Activated CD4-positive, alpha-beta T cell treated with anti-CD3 and anti-CD28 coated beads for 36 hours (primary cell): ENCODE measurements around the gene ZNF750. TPM values are rescaled to one million over a fixed set of nuclear protein-coding genes. Genes with fewer than 3 reads are reported as not detected.

ENCODE experiments used
- ATAC-seq: fragments of 200-7000 bp; cut with Tn5 transposase; one replicate; pipeline ENCODE4 v1.10.0; 2021; ENCODE audit warnings: mild to moderate bottlenecking, moderate library complexity
- CTCF ChIA-PET: fragments of 350-600 bp; sonication (Branson Sonifier 250); formaldehyde crosslinking; loops from one replicate; lab custom pipeline; 2021; ENCODE audit warnings: antibody characterized with exemption; lab: Charles Lee
- POLR2A ChIA-PET: fragments of 350-600 bp; sonication (Branson Sonifier 250); formaldehyde crosslinking; loops from one replicate; lab custom pipeline; 2021; ENCODE audit warnings: antibody characterized with exemption, inconsistent platforms; lab: Charles Lee
- DNase-seq: peaks from one replicate; pipeline ENCODE4 v3.0.0-alpha.2; 2020
- H3K27ac Mint-ChIP-seq: one replicate; pipeline ENCODE4 v1.8.0; 2021; ENCODE audit warnings: mixed read lengths
- H3K27me3 Mint-ChIP-seq: one replicate; pipeline ENCODE4 v1.8.0; 2021; ENCODE audit warnings: mixed read lengths
- H3K36me3 Mint-ChIP-seq: one replicate; pipeline ENCODE4 v1.8.0; 2021; ENCODE audit warnings: low read depth, mixed read lengths
- H3K4me1 Mint-ChIP-seq: one replicate; pipeline ENCODE4 v1.8.0; 2021; ENCODE audit warnings: mixed read lengths
- H3K4me3 Mint-ChIP-seq: one replicate; pipeline ENCODE4 v1.8.0; 2021; ENCODE audit warnings: mild to moderate bottlenecking, moderate library complexity, mixed read lengths
- H3K9me3 Mint-ChIP-seq: one replicate; pipeline ENCODE4 v1.8.0; 2021; ENCODE audit warnings: low read depth, mixed read lengths
- intact Hi-C, 2 experiments: fragments of 100-400 bp; cut with DNase I in 1 of 2; cut with micrococcal nuclease in 1 of 2; formaldehyde crosslinking; loops; one replicate each; pipeline versions ENCODE4 v1.14.2 to v1.15.1; 2022 to 2024; cut with DNase I, micrococcal nuclease
- total RNA-seq, 2 experiments: library from RNA; stranded (reverse); gene quantifications; one replicate each; pipeline ENCODE4 v1.2.3, GENCODE V29; 2021

Gene ZNF750
- total RNA-seq, 2 experiments from 2014 or later: not detected

DNA sequence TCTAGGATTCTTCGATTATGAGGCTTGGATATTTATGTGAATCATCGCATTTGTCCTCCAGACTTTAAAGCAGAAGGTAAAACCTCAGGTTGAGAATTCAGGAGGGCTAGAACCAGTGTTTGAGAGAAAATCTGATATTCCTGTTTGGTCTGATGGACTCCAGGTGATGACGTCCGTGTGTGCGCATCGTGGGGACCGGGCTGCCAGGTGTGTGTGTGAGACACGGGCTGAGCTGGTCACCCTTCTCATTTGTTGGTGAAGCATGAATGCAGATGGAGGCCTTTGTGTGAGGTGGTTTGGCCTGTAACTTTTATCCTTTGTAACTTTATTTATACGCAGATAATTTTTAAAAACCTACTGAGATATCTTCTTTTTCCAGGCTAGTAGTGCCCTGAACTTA is 42.8 kb downstream of the ZNF750 start:
- no peak for DNase-seq
- ATAC-seq: no peak
- intact Hi-C loops: no loop called here
- Mint-ChIP-seq H3K4me1 (no peaks in the 10 kb centered on the region), H3K4me3 (no peak overlapping the region), H3K27me3 (no peaks in the 10 kb centered on the region), H3K36me3 (peaks cover 21% of the 10 kb centered on the region), H3K9me3 (peaks cover 3% of the 10 kb centered on the region), H3K27ac (no peak overlapping the region)
- ChIA-PET POLR2A (no interaction called here), CTCF (interaction anchor here (0.5 kb wide), 1 partner anchor 83 kb away, joined by 3 read pairs; no protein-coding TSS in a partner anchor)

DNA sequence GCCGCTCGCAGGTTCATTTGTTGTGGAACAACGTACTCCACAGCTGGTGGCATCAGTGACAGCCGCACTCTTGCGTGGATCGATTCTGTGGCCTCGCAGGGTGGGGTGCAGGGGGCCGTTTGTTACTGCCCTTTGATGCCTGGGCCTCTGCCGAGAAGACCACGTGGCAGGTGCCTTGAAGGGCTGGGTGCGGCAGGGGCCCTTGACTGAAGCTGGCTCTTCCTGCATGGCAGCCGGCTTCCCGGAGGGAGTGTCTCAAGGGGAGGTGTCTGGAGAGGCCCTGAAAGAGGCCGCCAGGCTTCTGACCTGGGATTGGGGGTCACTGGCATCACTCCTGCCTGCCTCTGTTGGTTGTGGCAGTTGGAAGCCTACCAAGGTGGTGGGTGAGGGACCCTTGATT is 44.2 kb downstream of the ZNF750 start:
- Mint-ChIP-seq H3K9me3 (no peaks in the 10 kb centered on the region), H3K27ac (no peak overlapping the region), H3K4me1 (no peaks in the 10 kb centered on the region), H3K4me3 (no peak overlapping the region), H3K36me3 (peaks cover 16% of the 10 kb centered on the region), H3K27me3 (no peaks in the 10 kb centered on the region)
- POLR2A ChIA-PET: interaction anchor here (0.8 kb wide), 1 partner anchor 14 kb away, joined by 5 read pairs; no protein-coding TSS in a partner anchor
- CTCF ChIA-PET: no interaction called here
- no peak for ATAC-seq
- no peak for DNase-seq
- intact Hi-C loops: no loop called here

DNA sequence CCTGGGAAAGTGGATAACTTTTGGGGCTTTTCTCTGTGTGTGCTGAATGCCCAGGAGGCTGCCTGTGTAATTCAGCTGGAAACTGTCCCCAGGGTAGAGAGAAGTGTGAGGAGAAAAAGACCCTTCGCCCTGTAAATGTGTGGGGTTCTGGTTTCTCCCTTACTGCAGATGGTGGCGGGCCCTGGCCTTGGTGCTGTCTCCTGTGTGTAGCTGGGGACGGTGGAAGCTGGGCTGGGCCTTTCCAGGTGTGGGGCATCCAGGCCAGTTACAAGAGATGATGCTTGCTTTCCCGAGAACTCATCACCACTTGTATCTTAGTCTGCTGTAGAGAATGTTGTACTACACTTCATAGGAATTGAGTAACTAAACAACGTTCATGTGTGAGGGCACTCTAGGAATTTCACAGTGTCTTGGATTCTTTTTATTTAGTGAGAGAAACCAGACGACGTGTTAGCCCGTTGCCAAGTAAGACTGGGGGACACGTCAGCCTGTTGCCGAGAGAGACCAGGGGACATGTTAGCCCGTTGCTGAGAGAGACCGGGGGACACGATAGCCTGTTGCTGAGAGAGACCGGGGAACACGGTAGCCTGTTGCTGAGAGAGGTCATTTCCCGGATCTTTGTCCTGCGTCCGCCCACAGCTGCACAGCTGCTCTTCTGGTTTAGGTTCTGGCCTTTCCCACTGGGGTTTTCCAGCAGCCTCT is 44.9 kb downstream of the ZNF750 start:
- DNase-seq: no peak
- H3K36me3 Mint-ChIP-seq: peaks cover 12% of the 10 kb centered on the region

DNA sequence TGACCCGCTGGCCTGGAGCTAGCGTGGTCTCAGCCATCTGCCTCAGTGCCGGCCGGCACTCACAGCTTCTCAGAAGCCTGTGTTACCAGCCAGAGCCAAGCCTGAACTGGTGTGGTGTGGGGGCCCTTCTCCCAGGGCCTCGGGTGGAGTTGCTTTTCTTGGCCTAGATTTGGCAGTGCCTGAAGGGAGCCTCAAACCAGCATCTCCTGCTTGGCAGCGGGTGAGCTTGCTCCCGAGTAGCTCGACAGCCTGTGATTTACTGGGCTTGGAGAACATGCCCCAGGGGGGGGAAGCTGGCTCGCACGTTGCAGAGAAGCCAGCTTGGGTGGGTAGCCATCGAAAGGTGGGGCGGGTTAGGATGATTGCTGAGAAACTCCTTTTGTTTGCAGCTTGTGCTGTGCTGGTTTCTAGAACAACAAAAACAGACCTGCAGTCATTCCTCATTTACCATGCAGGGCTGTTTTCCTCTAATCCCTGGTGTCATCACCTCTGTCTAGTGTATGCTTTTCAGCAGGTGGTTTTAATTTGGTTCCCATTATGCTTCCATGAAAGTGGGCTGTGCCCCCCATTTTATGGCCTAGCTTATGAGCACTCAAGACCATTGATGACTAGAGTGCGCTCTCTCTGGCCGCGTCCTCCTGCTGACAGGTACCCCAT is 45.7 kb downstream of the ZNF750 start:
- intact Hi-C loops: no loop called here
- Mint-ChIP-seq H3K4me3 (no peak overlapping the region), H3K4me1 (no peaks in the 10 kb centered on the region), H3K9me3 (no peaks in the 10 kb centered on the region), H3K27ac (no peak overlapping the region), H3K27me3 (no peaks in the 10 kb centered on the region), H3K36me3 (peaks cover 9% of the 10 kb centered on the region)
- ATAC-seq: no peak
- ChIA-PET CTCF (no interaction called here), POLR2A (no interaction called here)
- DNase-seq: no peak

More for the DNA sequence above, 44.9 kb downstream of the ZNF750 start:
- Mint-ChIP-seq H3K4me1 (no peaks in the 10 kb centered on the region), H3K27ac (no peak overlapping the region), H3K9me3 (no peaks in the 10 kb centered on the region), H3K27me3 (no peaks in the 10 kb centered on the region), H3K4me3 (no peak overlapping the region)
- ChIA-PET CTCF (no interaction called here), POLR2A (no interaction called here)
- intact Hi-C loops: no loop called here
- no peak for ATAC-seq

- CTCF ChIA-PET: no interaction called here
- peaks cover 6% of the 10 kb centered on the region for H3K36me3 Mint-ChIP-seq
- ATAC-seq (no peak), DNase-seq (no peak)
- H3K27me3 Mint-ChIP-seq: no peaks in the 10 kb centered on the region
- no peaks in the 10 kb centered on the region for H3K4me1 Mint-ChIP-seq
- no peaks in the 10 kb centered on the region for H3K9me3 Mint-ChIP-seq
- H3K27ac Mint-ChIP-seq: no peak overlapping the region
- intact Hi-C loops: no loop called here
- no peak overlapping the region for H3K4me3 Mint-ChIP-seq
- POLR2A ChIA-PET: no interaction called here
These were observed 48.3 kb downstream of the ZNF750 start for GRCh38 chr17:82791532-82791931.

DNA sequence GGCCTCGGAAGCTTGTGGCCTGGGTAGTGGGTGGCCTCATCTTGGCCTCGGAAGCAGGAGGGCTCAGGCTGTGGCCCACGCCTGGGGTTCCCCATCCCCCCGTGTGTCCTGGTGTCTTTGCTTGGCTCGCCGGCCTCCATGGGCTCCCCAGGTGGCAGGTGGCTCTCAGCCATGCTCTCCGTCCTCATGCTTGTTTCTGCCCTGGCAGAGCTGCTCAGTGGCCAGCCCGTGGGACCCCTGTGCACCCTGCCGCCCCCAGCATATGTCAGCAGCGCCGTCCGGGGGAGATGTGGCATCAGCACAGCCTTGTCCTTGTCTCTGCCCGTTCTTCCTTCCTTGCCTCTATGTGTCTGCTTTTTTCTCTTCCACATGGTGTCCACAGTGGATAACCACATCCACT is 49.4 kb downstream of the ZNF750 start:
- ATAC-seq (no peak), DNase-seq (no peak)
- POLR2A ChIA-PET: no interaction called here
- Mint-ChIP-seq H3K27ac (no peak overlapping the region), H3K36me3 (peaks cover 6% of the 10 kb centered on the region), H3K4me3 (no peak overlapping the region), H3K27me3 (no peaks in the 10 kb centered on the region), H3K9me3 (no peaks in the 10 kb centered on the region), H3K4me1 (no peaks in the 10 kb centered on the region)
- intact Hi-C loops: no loop called here
- CTCF ChIA-PET: no interaction called here

DNA sequence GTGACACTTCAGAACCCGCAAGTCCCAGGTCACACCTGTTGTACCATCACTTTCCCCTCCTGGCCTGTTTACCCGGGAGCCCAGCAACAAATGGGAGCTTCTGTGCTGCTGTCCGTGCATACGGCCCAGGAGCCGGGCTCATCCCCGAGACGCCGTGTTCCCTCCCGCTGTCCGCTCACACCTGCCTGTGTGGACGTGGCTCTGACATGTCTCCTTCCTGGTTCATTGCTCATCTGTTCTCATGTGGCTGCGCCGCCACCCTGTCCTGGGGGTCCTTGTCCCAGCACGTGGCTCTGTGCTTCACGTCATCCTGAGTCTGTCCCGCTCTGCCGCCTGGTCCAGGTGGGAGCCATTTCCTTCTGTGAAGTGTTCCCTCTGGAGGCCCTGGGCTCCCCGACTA is 50.0 kb downstream of the ZNF750 start:
- Mint-ChIP-seq H3K27ac (no peak overlapping the region), H3K27me3 (no peaks in the 10 kb centered on the region), H3K9me3 (no peaks in the 10 kb centered on the region), H3K4me3 (no peak overlapping the region), H3K4me1 (no peaks in the 10 kb centered on the region), H3K36me3 (peaks cover 6% of the 10 kb centered on the region)
- ChIA-PET CTCF (interaction anchor here (0.7 kb wide), 1 partner anchor 407 kb away, joined by 3 read pairs; no protein-coding TSS in a partner anchor), POLR2A (no interaction called here)
- DNase-seq (no peak), ATAC-seq (no peak)
- intact Hi-C loops: no loop called here

DNA sequence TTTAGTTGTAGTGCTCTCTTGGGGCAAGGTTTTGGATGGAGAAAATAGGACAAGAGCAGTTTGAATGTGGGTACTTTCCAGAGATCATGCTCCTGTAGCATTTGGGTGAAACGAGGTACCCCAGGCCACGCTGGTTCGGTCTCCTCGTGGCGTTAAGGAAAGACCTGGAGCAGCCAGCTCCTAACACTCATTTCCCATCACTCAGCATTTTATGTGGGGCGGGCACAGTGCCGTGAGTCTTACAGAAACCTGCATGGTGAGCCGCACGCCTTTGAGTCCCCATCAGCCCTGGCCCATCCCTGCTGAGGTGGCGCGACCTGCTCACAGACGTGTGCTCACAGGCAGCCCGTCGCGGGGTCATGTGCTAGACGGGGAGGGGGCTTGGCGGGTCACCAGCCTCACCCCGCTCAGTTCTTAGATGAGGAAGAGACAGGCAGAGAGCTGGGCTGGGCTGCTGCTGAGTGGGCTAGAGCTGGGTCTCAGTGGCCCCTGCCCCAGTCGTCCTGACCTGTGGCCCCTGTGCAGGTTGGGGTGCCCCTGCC is 50.7 kb downstream of the ZNF750 start:
- ChIA-PET POLR2A (interaction anchor here (0.5 kb wide), 1 partner anchor 364 kb away, joined by 3 read pairs; no protein-coding TSS in a partner anchor), CTCF (no interaction called here)
- no peak overlapping the region for H3K27ac Mint-ChIP-seq
- H3K9me3 Mint-ChIP-seq: no peaks in the 10 kb centered on the region
- intact Hi-C loops: no loop called here
- H3K27me3 Mint-ChIP-seq: no peaks in the 10 kb centered on the region
- H3K4me3 Mint-ChIP-seq: no peak overlapping the region
- H3K36me3 Mint-ChIP-seq: peaks cover 9% of the 10 kb centered on the region
- ATAC-seq (no peak), DNase-seq (no peak)
- H3K4me1 Mint-ChIP-seq: no peaks in the 10 kb centered on the region

DNA sequence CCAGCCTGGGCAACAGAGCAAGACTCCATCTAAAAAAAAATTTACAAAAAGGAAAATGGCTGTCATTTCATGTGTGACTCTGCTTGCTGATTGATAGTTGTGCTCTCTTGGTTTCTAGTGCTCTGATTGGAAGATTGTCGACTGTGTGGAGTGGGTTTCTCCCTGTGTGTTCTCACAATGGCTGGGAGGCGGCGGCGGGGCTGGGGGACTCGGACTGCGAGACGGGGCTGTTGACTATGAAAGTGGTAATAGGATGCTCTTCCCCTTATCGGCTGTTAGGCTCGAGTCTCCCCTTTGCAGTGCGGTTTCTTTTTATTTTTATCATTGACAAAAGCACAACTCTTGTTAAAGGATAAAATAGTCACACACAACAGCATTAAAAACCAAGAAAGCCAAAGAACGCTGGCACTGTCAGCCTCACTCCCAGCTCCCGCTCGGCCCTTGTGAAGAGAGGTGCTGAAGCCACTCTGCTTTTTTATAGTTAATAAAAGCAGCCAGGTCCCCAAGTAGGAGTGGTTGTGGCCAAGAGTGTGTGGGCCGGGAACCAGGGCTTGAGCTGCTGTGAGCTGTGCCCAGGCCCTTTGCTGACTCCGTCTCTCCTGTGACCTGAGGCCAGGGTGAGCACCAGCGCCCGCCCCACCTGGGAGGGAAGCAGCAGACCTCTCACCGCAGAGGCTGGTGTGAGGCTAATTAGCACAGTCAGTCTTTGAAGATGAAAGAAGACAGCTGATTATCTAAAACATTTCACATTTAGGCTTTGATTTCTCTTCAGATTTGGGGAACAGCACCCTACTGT is 51.4 kb downstream of the ZNF750 start:
- ChIA-PET CTCF (no interaction called here), POLR2A (interaction anchor here (0.5 kb wide), 1 partner anchor 364 kb away, joined by 3 read pairs; no protein-coding TSS in a partner anchor)
- no peaks in the 10 kb centered on the region for H3K27me3 Mint-ChIP-seq
- H3K27ac Mint-ChIP-seq: no peak overlapping the region
- H3K36me3 Mint-ChIP-seq: peaks cover 12% of the 10 kb centered on the region
- ATAC-seq: no peak
- intact Hi-C loops: no loop called here
- DNase-seq: no peak
- H3K4me3 Mint-ChIP-seq: no peak overlapping the region
- no peaks in the 10 kb centered on the region for H3K4me1 Mint-ChIP-seq
- H3K9me3 Mint-ChIP-seq: no peaks in the 10 kb centered on the region

DNA sequence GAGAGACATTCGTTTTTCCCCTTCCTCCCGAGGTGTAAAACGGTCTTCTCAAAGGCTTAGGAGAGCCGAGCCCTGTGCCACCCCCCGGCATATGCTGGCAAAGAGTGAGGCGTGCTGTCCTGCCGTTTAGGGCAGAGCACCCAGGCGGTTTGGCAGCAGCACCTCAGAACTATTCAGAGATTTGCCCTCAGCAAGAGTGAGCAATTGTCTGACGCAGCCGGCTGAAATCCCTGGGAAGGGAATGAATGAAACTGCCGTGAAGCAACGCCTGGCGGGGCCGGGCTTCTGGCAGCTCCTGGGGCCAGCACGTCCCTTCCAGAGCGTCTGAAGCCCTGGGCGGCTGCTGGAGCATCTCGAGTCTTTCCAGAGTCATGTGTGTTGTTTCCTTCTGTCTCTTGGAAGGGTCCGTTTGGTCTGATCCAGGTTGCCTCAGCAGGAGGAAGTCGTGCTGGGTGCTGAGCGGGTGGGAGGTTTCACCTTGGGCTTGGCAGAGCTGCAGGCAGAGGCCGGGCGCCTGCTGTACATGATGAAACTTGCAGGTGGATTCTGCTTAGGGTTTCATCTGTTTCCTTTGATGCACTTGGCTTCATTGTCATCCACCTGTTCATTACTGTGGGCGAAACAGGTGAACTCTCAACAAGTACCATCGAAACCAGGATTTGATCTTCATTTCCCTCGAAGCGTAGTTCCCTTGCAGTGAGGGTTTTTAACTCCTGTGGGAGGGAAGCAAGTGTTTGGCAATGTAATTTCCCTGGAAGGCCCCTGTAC is 52.6 kb downstream of the ZNF750 start:
- no peak for DNase-seq
- H3K9me3 Mint-ChIP-seq: no peaks in the 10 kb centered on the region
- no peak for ATAC-seq
- ChIA-PET CTCF (interaction anchor here (1.0 kb wide), 1 partner anchor 130 kb away, joined by 3 read pairs; no protein-coding TSS in a partner anchor), POLR2A (no interaction called here)
- no peak overlapping the region for H3K27ac Mint-ChIP-seq
- H3K36me3 Mint-ChIP-seq: peaks cover 21% of the 10 kb centered on the region
- intact Hi-C loops: no loop called here
- no peak overlapping the region for H3K4me3 Mint-ChIP-seq
- no peaks in the 10 kb centered on the region for H3K27me3 Mint-ChIP-seq
- no peaks in the 10 kb centered on the region for H3K4me1 Mint-ChIP-seq

DNA sequence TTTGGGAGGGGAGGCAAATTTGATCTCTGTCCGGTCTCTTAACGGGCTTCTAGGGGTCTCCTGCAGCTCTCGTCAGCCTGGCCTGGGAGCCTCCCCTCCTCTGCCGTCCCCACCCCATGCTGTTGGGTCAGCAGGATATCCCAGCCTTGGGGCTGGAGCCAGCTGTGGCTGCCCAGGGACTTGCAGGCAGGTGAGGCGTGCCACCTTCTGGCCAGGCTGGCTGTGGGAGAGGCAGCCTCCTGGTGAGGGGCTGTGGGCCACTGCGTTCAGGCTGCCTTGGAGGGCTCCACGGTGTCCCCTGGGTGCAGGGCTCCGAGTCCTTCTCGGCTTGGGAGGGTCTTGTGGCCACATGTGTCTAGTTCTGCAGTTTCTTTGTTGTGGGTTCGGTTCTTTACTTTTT is 53.4 kb downstream of the ZNF750 start:
- Mint-ChIP-seq H3K4me1 (peaks cover 3% of the 10 kb centered on the region), H3K27ac (no peak overlapping the region), H3K27me3 (no peaks in the 10 kb centered on the region), H3K9me3 (no peaks in the 10 kb centered on the region), H3K4me3 (no peak overlapping the region), H3K36me3 (peaks cover 23% of the 10 kb centered on the region)
- intact Hi-C loops: no loop called here
- ChIA-PET POLR2A (no interaction called here), CTCF (interaction anchor here (0.8 to 1.0 kb wide), 2 partner anchors 89 to 131 kb away, joined by 3 read pairs; no protein-coding TSS in a partner anchor)
- DNase-seq (no peak), ATAC-seq (no peak)
